ENCODE measurements around the gene CAPN2.
A peak's percentile ranks its signal among the peaks of the same experiment; 100 is the strongest.

CAPN2 gene

GRCh38 chr1:223702735-223703667 is 9.3 kb upstream of the CAPN2 start:
- no peak for DNase-seq

- DNase-seq: no peak
Observed at GRCh38 chr1:223703668-223704013, 8.7 kb upstream of the CAPN2 start.

DNA sequence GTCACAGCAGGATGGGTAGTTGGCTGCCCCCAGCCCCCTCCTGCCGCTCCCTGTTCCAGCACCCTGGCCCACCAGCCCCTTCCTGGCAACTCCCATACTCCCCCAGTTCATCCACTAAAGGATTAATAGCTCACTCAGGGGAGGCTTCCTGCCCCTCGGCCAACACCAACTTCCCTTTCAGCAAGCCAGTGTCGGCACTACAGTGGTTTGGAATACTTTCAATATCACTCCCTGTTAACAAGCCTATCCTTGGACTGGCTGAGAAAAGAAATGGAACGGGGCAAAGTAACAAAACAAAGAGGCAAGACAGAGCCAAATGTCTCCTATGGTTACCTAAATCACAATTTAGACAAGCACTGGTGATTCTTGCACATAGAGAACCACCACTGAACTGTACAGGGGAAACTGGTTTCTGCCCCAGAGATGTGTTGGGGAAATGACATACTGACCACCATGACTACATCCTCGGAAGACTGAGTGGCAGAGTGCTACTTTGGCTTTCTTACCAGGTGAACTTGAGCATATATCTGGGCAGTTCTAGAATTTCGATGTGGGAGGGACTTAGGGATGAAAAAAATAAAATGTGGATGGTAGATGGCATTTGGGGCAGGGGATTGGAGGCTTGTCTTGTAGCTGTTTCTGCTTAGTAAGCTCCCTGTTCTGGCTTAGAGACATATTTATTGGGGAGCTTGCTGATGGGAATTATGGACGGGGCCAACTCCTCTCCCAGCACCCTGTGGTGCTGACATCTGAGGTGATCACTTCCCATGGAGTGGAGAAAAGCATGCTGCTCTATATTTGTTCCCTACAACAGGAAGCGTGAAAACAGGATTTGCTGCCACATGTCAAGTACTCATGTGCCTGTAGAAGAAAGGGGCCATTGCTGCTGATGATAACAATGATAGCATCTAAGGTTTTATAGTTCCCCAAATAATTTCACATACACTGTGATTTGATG is 7.1 kb upstream of the CAPN2 start:
- DNase-seq: no peak

DNA sequence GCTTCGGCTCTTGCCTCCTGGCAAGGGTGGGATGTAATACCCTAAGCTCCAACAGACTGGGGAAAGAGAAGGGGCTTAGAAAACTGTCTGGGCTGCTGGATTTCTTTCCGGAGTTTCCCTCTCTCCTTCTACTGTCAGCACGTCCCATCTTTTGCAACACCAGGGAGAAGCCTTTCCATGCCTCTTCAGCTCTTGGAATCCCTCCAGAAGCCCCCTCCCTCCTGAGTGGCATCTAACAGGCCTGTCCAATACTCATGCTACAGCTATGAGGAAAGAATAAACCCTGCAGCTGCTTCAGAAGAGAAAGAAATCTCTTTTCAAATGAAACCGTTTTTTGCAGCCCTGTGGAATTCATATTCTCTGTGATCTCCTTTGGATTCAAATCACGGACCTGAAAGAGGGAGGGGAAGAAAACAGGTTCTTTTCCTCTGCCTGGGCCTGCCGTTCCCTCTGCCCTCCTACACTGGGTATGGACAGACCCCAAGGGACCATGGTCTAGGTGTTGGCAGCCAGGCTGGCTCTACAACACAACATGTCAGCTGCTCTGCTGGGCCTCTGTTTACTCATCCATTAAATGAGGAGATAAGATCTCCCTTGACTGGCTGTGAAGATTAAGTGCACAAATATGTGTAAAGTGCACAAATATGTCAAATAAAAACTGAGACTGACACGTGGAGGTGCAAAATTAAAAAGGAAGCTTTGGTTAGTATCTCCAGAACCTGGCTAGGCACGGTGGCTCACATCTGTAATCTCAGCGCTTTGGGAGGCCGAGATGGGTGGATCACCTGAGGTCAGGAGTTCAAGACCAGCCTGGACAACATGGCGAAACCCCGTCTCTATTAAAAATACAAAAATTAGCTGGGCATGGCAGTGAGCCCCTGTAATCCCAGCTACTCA is 6.0 kb upstream of the CAPN2 start:
- no peak for DNase-seq

DNA sequence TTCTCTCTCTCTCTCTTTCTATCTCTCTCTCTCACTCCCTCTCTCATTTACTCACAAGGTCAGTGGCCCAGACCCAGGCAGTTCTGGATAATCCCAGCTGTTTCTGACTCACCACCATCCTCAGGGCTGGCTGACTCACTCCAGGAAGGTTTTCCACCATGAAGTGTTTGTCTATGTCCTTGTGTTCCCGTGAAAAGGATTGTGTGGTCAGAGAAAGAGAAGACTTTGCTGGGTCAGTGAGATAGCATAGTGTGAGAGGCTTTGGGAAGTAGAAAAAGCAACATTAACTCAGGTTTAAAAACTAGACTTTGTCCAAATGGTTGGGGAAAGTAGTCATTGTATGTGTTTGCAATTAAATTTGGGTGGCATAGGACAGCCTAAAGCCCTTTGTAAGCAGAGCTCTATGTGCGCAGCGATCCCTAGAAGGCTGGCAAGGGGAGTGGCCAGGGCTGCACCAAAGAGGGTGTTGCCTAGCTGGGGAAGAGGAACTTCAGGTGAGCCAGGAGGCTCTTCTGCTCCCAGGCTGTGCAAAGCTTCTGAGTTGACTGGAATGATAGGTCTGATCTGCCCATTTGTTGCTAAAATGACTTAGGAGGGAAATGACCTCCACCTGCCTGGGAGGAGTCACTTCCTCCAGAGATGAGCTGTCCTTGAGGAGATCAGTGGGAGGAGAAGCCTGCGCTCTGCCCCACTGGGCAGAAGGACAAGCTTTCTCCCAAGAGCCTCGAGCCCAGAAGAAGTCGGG is 4.9 kb upstream of the CAPN2 start:
- no peak for DNase-seq

DNA sequence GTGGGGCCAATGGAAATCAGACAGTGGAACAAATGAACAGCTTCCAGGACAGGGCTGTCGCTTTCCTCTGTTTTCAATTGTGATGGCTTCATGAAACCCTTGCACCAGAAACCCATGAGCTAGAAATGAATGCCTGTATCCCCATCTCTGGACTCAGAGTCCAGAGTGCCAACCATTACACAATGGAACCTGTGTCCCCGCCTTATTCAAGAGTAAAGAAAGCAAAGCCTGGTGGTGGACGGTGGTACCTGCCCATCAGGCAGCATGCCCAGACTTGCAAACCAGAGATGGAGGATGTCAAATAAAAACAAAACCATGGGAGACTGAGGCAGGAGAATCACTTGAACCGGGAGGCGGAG is 4.4 kb upstream of the CAPN2 start:
- DNase-seq: no peak

- no peak for DNase-seq
Observed at GRCh38 chr1:223708651-223709268, 3.6 kb upstream of the CAPN2 start.

- DNase-seq: no peak
Observed at GRCh38 chr1:223709598-223709997, 2.7 kb upstream of the CAPN2 start.

DNA sequence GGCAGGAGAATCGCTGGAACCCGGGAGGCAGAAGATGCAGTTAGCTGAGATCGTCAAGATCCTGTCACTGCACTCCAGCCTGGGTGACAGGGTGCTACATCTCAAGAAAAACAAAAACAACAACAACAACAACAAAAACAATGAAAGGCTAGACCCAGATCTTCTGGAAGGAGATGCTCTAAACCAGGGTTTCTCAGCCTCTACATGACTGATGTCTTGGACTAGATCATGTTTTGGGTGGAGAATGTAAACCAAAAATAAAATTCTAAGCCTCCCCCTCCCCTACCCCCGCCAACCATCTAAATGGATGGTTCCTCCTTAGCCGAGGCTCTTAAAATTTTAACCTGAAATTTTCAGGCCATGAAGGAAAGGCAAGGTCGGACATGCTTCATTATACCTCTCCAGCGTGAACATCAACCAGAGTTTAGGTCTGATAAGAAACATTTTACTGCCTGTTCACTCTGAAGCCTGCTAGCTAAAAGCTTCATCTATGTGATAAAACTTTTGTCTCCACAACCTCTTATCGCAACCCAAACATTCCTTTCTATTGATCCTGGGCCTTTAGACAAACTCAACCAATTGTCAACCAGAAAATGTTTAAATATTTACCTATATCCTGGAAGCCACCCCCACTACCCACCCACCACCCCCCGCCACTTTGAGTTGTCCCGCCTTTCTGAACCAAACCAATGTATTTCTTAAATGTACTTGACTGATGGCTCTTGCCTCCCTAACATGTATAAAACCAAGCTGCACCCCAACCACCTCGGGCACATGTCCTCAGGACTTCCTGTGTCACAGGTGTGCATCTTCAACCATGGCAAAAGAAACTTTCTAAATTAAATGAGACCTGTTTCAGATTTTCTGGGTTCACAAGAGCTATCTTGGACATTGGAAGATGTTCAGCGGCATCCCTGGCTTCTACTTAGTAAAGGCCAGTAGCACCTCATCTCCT is 1.9 kb upstream of the CAPN2 start:
- DNase-seq: no peak

GRCh38 chr1:223711173-223711572 is 1.2 kb upstream of the CAPN2 start:
- DNase-seq: no peak

DNA sequence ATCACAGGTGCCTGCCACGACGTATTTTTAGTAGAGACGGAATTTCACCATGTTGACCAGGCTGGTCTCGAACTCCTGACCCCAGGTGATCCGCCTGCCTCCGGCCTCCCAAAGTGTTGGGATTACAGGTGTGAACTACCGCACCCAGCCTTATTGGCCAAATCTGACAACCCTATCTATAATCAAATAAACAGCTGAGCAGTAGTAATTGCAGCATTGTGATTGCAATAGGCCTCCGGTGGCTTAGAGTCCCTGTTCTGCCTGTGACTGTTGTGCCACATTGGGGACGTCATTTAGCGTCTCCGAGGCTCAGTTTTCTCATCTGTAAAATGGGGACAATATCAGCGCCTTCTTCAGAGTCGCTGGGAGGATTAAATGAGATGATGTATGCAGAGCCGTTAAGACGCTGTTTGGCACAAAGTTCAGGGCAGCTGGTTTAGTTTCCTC is 569 bp upstream of the CAPN2 start:
- DNase-seq: no peak

DNA sequence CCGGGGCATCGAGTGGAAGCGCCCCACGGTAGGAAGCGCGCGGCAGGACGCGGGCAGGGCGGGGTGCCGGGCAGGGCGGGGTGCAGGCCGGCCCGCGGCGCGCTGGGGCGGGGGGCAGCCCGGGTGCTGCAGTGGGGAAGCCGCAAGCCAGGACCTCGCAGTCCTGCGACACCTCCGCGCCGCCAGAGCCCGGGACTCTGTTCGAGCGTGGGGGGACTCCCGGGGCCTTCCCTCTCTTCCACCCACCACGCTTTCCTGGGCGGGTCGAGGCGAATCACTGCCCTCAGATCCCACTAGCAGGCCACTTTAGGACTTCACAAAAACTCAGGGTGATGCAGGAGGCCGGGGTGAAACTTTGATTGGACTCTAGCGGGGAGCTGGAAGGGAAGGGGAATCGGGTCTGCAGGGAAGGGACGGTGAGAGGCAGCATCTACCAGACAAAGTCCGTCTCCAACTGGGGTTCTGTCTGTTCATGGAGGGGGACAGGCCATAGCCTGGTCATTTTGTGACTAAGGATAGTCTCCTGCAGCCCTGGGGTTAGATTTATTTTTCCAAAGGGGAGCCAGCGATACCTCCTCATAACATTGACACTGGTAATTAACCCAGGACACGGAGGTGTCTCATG is 623 bp downstream of the CAPN2 start:
- no peak for DNase-seq

DNA sequence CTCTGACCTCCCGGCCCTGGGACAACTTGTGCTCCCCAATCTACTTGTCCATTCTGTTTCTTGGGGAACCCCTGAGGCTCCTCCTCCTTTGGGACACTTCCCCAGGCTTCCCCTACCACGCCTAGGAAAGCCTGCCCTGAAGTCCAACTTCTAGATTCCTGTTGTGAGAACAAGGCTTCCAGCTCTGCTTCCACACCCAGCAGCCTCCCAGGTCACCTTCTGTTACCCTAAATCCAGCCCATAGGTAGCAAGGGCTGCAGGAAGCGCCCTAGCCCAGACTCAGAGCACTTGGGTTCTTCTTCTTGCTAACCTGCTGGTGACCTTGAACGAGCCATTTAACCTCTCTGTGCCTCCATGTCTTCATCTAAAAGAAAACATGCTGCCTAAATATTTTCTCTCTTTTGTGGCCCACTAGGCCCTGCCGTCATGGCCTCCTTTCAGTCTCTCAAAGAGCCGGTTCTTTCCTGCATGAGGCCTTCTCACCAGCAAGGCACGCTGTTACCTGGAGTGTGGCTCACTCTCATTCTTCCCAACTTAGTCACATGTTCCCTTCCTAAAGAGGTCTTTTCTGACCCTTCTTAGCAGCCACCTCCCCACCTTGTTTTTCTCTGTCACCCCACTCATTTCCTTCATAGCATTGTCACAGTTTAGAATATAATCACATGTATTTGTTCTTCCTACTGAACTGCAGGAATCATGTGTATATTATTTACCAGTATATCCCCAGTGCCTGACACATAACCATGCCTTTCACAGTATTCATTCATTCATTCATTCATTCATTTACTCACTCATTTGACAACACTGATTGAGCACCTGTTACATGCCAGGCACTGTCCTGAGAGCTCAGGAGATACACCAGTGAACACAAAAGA is 1.4 kb downstream of the CAPN2 start:
- no peak for DNase-seq

DNA sequence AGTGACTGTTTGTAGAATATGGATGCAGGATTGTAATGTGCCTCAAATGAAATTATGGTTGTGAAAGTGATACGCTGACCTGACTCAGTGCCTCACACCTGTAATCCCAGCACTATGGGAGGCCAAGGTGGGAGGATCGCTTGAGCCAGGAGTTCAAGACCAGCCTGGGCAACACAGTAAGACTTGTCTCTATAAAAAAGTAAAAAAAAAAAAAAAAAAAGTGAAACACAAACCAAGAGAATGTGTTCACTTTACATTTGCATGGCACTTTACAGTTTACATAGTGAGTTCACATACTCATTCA is 2.0 kb downstream of the CAPN2 start:
- no peak for DNase-seq

- DNase-seq: peak; percentile 11
Observed at GRCh38 chr1:223714849-223715603, 2.7 kb downstream of the CAPN2 start.

DNA sequence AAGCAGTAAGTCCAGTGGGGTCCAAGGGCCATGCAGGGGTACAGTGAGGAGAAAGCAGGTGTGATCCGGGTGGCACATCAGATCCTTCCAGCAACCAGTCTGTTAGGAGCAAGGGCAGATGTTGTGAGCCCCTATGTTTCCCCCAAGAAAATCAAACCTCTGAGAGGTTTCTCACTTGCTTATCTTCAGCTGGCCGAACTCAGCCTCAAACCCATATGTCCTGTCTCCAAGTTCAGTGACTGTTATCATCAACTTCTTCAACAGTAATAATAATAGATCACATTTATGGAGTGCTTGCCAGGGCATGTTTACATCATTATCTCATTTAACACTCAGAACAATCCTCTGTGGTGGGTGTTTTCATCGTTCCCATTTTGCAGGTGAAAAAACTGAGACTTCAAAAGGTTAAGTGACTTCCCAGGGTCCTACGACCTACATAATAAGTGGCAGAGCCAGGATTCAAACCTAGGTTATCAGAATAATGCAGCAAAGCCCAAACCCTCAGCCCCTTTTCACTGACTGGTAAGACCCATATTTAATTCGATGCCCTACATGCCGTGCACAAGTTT is 3.3 kb downstream of the CAPN2 start:
- DNase-seq: no peak

- DNase-seq: no peak
Observed at GRCh38 chr1:223716302-223716862, 4.0 kb downstream of the CAPN2 start.

GRCh38 chr1:223717123-223717522 is 4.8 kb downstream of the CAPN2 start:
- no peak for DNase-seq

All from GF-D8 (cell line).